Measurements from ENCODE around the gene C2orf78.
"Not testable (repeated sequence)": the region's sequence is repeated elsewhere in the genome, so short reads cannot be mapped to it uniquely, and the experiment has no call there.

C2orf78 gene

GRCh38 chr2:73779467-73780236 lies 4.3 kb upstream of the C2orf78 start, which contains the start of gene DUSP11:
DUSP11 (minus strand) TSS chr2:73780103; CDS start chr2:73779974, 129 bp downstream.
- peak; percentile 29 to 98 (median 88) for DNase-seq

GRCh38 chr2:73780237-73780582 lies 3.8 kb upstream of the C2orf78 start:
- no peak for DNase-seq

- not testable (repeated sequence) for DNase-seq
Observed at GRCh38 chr2:73783402-73783801, 581 bp upstream of the C2orf78 start.

GRCh38 chr2:73811878-73812277 lies 27.9 kb downstream of the C2orf78 start:
- no peak for DNase-seq

GRCh38 chr2:73812635-73813034 lies 28.7 kb downstream of the C2orf78 start:
- DNase-seq, result no peak

- DNase-seq, result no peak
Observed at GRCh38 chr2:73818296-73818695, 34.3 kb downstream of the C2orf78 start.

- no peak for DNase-seq
Observed at GRCh38 chr2:73821227-73821626, 37.2 kb downstream of the C2orf78 start.

- no peak for DNase-seq
Observed at GRCh38 chr2:73821669-73822068, 37.7 kb downstream of the C2orf78 start.

- no peak for DNase-seq
Observed at GRCh38 chr2:73822276-73822675, 38.3 kb downstream of the C2orf78 start.

- DNase-seq, result no peak
Observed at GRCh38 chr2:73822991-73823390, 39.0 kb downstream of the C2orf78 start.

GRCh38 chr2:73823416-73823815 lies 39.4 kb downstream of the C2orf78 start:
- no peak for DNase-seq

- peak in 9 of 56 donors; percentile 7 to 45 (median 11) for DNase-seq
Observed at GRCh38 chr2:73823916-73824523, 40.0 kb downstream of the C2orf78 start.

GRCh38 chr2:73825408-73825807 lies 41.4 kb downstream of the C2orf78 start:
- DNase-seq, result no peak

GRCh38 chr2:73827018-73827417 lies 43.0 kb downstream of the C2orf78 start:
- no peak for DNase-seq

- DNase-seq, result no peak
Observed at GRCh38 chr2:73827660-73828388, 43.8 kb downstream of the C2orf78 start.

GRCh38 chr2:73828389-73828817 lies 44.4 kb downstream of the C2orf78 start:
- DNase-seq, result no peak

- DNase-seq, result peak; percentile 76 to 98 (median 94)
Observed at GRCh38 chr2:73828818-73829570, 45.0 kb downstream of the C2orf78 start, which contains the start of gene STAMBP. STAMBP (plus strand) TSS chr2:73828961; CDS start chr2:73830857, 1,896 bp downstream.

GRCh38 chr2:73830871-73831401 lies 47.0 kb downstream of the C2orf78 start:
- peak in 2 of 56 donors; percentile 3 to 14 for DNase-seq

- no peak for DNase-seq
Observed at GRCh38 chr2:73832930-73833329, 48.9 kb downstream of the C2orf78 start.

GRCh38 chr2:73836141-73836943 lies 52.4 kb downstream of the C2orf78 start:
- DNase-seq, result no peak
